Stromal cell of bone marrow (primary cell): ENCODE measurements around the gene ELL2.
"Not testable (repeated sequence)": the region's sequence is repeated elsewhere in the genome, so short reads cannot be mapped to it uniquely, and the experiment has no call there.

Experiments used
- DNase-seq: peaks from one replicate; pipeline ENCODE4 v3.0.0-alpha.2; 2012; ENCODE audit warnings: low read depth

Gene ELL2

DNA sequence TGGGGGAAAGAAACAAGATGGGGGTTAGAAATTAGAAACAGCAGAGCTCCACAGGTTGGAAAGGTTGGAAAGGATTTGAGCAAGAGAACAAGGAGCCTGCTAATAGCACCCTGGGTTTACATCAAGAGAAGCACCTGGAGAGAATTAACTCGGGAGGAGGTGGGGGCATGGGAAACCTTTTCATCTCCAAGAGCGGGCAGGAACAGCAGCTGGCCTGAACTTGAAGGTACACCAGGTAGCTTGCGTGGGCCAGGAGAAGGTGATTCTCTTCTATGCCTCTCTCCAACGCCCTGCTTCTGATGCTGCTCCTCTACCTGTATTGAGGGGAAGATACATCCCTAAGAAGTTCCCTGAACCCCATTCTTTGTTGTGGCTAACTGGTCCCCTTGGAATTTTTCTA is 102.0 kb downstream of the ELL2 start:
- no peak for DNase-seq

DNA sequence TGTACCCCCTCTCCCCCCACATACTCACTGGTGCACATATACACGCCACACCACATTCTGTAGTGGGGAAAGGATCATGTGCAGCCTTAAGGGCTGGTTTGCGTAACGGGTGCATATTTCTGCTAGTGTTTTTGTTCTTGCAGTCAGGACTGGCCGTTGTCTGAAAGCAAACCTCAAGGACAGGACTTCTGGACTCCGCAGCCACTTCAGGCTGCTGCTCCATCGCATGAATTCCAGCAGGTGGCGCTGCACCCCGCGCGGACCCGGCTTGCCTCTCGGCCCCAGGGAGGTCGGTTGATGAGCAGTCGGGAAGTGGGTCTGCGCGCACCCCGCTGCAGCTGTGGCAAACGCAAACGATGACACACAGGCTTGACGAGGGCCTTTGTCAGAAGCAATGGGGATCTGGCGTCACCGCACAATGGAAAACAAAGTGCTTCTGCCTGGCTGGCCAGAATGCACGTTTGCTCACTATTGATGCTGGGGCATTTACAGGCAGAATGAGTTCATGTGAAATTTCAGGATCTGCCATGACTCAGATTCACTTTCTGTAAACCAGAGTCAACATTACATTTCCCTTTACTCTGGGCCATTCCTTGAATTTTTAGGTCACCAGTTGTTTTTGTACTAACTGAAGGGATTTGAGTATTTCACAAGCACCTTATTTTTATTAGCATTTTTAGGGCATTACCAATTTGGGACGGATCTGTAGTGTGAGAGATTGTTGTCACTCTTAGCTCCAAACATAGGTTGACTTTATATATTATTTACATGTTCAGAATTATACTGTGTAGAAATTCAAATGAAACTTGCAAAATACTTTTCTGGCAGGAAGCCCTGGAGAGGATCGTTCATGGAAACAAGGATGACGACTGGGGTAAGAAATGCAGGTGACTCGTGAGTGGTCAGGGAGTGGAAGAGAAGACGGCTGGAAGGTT is 102.7 kb downstream of the ELL2 start:
- peak; percentile 100 for DNase-seq

DNA sequence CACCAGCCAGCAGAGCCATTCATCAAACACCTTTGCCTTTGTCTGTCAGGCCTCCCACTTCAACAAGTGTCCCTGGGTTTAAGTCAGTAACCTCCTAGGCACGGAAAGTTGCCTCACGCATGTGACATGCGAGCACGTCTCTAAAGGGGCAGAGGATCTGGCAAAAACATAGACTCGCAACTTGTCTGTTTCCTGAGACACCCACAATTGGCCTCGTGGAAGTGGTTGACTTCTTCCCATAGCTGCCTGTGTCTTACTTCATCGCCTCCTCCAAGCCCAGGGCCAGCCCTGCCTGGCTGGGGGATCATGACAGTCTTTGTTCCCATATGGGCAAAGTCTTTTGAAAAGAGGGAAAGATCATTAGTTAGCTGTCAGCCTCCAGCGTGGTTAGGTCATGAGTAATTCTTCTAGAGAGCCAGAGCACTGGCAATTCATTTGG is 103.6 kb downstream of the ELL2 start:
- peak; percentile 66 for DNase-seq

DNA sequence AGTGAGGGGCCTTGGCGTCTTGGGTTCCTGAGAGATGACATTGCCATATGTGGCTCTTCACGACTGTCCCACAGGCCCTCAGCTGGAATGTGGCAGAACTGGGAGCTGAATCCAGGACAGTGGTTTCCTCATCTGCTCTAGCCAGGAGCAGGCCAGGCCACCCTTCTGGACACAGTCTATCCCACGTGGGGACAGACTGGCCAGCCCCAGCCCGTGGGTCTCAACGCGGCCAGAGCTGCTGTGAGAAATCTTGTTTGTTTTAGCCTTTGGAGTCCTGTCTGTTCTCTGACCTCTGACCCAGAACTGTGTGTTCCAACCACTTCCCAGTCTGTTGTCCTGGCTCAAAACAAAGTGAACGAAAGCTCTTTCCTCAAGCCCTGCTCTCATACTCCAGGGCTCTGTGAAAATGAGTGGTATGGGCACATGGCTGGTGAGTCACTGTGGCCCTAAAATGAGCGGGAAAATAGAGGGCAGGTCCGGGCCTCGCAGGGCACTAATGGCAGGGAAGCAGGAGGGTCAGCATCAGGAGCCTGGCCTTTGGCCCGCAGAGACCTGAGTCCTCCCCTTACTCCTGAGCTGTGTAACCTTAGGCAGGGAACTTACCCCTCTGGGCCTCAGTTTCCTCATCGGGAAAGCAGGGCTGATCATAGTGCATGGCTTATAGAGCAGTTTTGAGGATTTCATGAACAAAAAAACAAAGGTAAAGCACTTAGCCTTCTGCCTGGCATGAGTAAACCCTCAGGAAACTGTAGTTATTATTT is 104.3 kb downstream of the ELL2 start:
- DNase-seq, result no peak

DNA sequence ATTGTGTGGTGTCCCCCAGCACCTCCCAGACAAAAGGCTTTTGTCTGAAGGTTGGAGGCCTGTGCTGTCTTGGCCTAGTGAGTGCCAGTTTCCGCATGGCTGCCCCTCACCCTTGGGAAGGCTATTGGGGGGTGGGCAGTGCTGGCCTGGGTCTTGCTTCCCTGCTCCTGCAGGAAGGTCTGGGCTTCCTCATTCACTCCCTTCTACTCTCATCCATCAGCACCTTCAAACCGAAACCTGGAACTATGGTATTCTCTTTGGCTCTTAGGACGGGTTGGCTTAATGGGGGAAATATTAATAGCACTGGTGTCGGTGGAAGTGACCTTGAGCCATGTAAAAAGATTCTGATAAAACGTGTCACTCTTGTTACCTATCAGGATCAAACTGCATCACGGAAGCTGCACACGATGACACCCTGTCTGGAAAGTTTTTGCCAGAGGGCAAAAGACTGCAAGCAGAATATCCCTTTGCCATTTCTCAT is 105.1 kb downstream of the ELL2 start:
- no peak for DNase-seq

DNA sequence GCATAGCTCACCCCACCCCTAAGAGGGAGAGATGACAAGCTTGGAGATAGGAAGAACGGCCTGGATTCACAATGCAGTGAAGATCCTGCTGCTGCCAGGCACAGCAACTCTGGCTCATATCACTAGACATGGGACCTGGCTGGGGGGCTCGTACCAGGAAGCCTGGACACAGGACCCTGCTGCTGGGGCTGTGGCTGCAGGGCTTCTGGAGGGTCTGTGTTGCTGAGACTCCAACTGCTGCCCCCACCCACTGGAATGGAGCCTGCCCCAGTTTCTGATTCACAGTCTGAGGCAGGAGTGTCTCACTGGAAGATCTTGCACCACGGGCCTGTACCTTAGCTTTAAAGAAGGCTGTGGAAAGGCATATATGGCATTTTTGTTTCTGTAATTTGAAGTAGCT is 108.2 kb downstream of the ELL2 start:
- DNase-seq, result no peak

DNA sequence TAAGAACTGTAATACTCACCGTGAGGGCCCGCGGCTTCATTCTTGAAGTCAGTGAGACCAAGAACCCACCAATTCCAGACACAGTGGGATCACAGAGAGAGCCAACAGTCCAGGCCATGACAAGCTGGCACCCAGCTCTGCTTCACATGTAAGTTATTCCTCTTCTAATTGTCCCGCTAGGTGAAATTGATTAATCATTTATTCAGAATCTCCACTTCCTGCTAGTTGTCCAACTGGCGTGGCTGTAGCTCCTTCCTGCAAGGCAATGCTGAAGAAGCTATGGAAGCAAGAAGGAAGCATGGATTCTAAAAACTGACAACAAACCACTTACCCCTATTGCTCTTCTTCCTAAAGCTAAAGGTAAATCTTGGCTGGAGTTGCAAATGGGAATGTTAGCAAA is 109.1 kb downstream of the ELL2 start:
- no peak for DNase-seq

DNA sequence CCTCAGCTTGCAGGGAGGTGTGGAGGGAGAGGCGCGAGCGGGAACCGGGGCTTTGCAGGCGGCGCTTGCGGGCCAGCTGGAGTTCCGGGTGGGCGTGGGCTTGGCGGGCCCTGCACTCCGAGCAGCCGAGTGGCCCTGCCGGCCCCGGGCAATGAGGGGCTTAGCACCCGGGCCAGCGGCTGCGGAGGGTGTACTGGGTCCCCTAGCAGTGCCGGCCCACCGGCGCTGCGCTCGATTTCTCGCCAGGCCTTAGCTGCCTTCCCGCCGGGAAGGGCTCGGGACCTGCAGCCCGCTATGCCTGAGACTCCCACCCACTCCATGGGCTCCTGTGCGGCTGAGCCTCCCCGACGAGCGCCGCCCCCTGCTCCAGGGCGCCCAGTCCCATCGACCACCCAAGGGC is 110.5 kb downstream of the ELL2 start:
- DNase-seq, result not testable (repeated sequence)

DNA sequence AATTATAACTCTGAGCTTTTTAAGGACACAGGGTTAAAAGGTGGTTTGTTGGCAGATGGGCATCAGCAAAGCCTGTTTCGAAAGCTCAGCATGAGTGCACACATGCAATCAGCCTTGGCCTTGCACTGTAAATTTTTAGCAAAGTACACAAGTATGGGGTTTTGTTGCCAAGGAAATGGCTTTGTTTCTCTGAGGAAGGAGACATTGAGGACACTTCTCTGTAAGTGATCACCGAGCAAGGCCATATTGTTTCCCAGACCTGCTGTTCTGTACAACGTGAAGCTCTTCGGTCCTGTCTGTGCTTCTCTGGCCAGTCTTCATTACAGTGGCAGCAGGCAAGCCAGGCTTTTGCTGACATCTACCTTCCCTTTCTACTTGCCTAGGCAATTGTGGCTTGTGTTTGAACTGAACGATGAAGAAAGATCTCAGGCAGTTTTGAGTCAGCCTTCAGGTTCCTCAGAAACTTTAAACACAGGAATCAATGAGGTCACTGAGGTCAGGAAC is 111.2 kb downstream of the ELL2 start:
- no peak for DNase-seq

DNA sequence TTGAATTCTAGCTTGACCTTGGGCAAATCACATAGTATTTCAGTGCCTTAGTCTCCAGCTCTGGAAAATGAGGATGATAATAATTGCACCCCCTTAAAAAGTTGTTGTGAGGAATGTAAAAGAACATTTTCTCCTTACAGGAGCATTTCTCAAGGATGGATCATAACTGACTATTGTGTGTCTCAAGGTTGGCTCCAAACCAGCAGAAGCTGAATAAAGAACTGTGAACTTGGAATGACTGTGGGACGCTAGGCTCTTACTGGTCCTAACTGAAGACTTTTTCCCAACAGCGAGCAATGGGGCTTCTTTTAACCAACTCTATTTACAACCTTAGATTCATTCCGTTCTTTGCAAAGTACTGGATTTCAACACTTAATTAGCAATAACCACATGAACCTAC is 113.0 kb downstream of the ELL2 start:
- no peak for DNase-seq

DNA sequence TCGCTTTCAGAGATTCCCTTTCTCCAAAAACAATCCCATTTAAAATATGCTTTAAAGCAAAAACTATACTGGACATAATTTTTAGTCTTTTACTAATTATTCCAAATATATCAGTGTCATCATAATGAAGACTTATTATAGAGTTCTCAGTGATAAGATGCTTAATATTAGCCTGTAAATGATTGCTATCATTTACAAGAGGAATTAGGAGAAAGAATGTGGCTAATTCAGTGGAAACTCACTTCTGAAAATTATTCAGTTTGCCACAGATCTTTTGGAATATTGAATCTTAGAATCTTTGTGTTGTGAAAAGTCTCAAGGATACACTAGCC is 114.4 kb downstream of the ELL2 start:
- no peak for DNase-seq

DNA sequence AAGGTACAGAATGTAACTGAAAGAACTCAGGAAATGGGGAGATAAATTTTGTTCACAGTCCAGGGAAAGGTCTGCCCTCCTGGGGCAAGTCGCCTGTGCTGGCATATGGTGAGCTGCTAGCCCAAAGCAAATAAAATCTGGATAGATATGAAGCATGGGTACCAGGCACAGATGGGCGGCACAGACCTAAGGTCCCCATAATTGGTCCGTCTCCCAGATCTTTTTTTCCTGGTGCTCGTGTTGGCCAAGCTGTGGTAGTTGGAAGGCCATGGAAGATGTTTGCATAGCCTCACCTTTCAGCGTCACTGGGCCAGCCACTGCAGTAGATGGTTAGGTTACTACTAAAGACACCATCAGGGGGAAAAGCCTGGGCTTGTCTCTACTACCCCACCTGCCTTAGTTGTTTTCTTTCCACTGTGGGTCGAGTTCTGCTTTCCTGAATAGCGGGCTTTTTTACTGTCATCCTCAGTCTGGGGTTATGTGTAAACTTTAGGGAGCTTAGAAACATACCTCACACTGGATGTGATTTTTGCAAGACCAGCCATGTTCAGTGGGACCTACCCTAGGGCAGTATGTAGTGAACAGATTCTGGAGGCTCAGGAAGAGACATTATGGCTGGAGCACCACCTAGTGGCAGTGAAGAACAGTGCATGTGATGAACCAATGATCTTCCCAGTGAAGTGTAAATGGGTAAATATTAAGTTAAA is 114.9 kb downstream of the ELL2 start:
- DNase-seq, result no peak

DNA sequence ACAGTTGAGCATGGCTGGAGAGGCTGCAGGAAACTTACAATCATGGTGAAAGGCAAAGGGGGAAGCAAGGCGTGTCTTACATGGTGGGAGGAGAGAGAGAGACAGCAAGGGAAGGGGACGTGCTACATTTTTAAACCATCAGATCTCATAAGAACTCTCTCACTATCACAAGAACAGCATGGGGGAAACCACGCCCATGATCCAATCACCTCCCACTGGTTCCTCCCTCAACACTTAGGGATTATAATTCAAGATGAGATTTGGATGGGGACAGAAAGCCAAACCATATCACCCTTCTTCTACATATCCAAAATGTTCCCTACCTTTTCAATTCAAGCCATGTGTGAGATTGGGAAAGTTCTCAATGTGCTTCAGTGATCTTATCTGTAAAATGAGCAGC is 116.3 kb downstream of the ELL2 start:
- no peak for DNase-seq

DNA sequence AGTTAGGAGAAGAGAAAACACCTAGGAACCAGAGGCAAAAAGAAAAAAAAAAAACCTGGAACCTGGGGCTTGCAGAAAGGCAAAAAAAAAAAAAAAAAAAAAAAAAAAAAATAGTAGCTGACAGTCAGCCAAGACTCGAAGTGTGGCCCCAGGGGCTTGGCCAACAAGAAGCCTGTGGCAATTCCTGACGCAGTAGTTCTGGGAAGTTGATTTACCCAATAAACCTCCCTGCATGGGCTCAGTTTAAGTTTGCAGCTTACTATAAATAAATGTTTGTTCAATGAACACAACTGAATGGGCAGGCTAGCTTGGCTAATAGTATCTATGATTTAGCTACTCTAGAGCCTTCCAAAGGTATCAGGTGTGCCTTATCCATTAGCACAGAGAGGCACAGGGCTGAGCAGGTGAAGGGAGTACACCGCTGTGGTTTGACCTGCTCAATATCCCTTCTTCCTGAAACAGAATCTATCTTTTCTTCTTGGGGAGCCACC is 117.9 kb downstream of the ELL2 start:
- no peak for DNase-seq

DNA sequence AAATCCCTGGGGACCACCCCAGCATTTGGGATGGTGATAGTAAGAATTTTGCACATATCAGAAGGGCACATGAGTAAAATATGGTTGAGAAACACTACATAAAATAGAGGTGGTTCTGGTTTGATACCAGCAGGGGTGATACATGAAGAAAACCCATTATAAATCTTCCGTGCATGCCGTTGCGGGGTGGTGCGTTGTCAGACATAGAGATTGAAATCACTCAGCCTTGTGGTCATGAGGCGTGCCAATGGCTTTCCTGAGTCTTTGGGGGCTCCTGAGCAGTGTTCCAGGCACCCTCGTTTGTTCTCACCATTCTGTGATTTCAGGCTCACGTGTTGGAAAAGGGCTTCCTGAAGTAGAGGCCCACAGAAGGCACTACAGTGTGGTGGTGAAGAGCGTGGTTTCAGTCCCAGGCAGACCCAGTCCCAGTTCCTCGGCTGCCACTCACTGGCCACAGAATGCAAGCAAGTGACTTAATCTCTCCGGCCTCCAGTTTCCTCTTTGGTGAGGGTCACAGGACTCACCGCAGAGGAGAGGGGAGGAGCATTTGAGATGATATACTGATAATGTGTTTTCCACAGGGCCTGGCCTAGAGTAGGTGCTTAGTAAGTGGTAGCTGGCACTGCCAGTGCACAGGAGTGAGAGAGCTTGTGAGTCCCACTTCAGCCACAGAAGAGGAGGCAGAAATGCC is 118.7 kb downstream of the ELL2 start:
- peak; percentile 65 for DNase-seq

DNA sequence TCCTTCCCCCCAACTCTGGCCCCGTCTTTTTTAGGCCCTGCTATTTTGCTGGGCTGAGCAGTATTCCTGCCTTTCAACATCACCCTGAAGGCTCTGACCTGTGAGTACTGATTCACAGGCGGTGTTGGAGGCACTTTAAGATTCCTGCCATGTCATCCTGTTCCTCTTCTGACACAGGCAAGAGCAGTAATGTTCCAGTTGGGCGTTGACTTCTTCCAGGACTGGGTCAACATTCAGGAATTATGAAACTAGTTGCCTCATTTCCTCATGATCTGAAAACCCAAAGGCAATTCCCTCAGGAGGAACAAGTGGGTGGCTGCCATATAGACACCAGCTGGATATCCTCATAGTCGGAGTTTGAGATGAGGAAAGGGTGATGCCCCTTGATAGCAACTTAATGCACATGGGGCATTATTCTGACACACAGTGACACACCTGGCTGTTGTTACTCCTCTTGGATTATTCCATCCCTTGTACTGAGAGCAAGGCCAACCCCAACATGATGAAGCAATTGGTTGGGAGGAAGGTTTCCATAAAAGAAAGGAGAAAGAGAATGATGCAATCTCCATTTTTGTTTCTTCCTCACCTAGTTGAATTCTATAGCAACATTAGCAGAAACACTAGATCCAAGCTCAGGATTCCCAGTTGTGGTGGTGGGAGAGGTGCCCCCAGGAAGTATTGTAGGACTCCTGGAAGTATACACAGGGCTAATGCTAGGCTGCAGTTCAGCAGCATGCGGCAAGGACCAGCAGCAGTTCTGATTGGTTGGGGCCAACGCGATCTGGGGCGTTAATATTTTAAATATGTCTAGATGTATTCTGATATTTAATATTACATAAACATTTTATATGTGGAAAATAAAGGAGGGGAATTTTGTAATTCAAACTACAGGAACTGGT is 119.5 kb downstream of the ELL2 start:
- peak; percentile 95 for DNase-seq

DNA sequence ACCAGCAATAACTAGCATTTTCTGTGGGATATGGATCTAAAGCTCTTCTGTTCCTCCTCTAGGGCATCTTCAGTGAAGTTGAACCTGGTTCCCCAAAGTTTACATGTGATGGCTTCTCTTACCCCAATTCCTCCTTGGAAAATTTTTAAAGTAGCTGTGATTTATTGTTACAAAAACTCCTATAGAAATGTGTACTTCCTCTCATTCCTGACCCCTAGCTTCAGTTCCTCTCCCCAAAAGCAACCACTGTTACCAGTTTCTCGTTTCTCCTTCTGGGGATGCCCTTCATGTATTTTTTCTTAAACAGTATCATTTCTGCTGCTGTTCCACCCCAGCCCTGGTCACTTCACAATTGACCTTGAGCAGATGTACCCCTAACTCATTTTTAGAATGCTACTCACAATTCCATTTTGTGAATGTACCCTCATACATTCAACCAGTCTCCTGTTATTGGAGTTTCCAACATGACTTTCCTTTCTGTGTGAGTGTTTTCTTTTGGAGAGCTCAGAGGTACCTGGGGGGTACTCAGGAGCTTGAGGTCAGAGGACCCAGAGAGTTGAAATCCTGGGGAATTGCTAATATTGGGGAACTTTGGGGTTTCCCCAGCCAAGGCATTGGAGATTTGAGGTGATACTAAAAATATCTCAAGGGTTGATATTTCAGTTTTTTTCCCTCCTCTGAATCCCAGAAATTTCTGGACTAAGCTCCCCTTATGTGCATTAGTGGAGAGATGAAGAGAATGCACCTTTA is 120.5 kb downstream of the ELL2 start:
- DNase-seq, result no peak

DNA sequence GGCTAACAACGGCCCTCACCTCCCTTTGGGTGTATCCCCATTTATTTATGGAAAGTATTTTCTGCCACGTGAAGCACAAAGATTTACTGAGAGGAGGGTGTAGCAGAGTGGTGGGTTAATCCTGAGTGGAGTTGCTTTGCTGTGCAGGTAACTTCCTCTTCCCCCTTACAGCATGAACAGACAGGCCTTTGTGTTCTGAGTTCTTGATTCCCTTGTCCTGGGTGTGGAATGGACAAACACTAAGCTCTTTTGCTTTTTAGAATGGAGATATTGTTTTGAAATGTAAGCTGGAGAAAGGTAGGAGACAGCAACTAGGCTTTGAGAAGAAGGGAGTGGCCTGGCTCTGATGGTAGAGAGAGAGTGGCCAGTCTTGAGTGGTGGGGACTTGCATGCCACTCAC is 122.0 kb downstream of the ELL2 start:
- DNase-seq, result no peak

DNA sequence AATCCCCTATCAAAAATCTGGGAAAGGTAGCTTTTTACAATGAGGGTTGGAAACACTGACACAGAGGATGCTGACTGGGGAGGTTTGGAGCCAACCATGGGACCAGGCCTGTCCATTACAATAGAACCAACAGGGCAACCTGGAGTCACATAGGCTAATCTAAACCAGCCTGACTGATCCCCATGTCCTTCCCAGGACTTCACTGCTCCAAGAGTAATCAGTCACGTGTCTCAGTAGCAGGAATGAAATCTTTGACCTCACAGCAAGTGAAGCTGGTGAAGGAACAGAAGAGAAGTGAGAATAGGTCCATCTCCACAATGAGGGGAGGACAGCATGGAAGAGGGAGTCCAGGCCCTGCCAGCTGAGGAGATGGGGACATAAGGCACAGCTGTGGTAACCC is 123.1 kb downstream of the ELL2 start:
- DNase-seq, result no peak

DNA sequence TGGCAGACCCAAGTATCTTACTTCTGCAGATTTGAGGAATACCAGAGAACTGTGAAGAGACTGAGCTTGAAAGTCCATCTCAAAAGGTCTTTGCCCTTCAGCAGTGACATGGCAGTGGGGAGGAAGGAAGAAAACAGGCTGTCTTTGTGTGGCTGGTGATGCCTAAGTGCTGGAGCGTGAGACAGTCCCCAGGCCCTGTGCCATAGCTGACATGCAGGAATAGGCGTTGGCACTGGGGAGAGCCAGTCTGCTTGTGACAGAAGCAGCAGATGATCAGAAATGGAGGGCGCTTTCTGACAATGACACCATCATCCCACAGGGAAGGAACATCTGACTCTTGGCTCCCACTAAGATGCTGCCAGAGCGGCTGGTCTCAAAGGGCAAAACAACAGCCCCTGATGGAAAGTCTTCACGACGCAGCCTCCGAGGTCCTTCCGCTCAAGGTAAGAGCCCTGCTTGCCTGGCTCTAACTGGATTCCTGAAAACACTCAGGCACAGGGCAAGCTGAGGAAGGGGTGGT is 123.6 kb downstream of the ELL2 start:
- DNase-seq, result no peak
